Measurements from ENCODE around the gene DTNBP1.

Gene DTNBP1

DNA sequence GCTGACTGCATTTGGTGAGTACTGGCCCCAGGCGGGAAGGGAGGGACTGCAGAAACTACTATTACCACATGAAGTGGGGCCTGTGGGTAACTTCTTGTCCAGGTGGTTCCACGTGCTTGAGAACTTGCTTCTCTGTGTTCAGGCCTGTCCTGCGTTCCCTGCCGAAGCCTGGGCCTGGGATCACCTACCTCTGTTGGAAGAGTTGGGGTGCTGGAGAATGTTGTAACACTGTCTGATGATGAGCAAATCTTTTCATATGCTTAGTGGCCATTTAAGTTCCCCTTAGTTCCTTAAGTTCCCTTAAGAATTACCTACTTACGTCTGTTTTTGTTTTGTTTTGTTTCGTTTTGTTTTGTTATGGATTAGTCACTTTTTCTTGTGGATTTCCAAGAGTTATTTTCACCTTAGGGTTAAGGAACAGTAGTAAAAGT is 154.4 kb downstream of the DTNBP1 start:
- TF ChIP-seq, protein P1, sequence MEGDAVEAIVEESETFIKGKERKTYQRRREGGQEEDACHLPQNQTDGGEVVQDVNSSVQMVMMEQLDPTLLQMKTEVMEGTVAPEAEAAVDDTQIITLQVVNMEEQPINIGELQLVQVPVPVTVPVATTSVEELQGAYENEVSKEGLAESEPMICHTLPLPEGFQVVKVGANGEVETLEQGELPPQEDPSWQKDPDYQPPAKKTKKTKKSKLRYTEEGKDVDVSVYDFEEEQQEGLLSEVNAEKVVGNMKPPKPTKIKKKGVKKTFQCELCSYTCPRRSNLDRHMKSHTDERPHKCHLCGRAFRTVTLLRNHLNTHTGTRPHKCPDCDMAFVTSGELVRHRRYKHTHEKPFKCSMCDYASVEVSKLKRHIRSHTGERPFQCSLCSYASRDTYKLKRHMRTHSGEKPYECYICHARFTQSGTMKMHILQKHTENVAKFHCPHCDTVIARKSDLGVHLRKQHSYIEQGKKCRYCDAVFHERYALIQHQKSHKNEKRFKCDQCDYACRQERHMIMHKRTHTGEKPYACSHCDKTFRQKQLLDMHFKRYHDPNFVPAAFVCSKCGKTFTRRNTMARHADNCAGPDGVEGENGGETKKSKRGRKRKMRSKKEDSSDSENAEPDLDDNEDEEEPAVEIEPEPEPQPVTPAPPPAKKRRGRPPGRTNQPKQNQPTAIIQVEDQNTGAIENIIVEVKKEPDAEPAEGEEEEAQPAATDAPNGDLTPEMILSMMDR (conservative IDR thresholded peaks at IDR 0.05; ENCODE audit: low read depth) = no peak
- ChIA-PET POLR2A (ENCODE audit: low non-redundant PET) (no interaction called here), CTCF (no interaction called here)
- DNase-seq (ENCODE audit: low spot score) = no peak
- H3K27ac ChIP-seq = no peak overlapping the region

DNA sequence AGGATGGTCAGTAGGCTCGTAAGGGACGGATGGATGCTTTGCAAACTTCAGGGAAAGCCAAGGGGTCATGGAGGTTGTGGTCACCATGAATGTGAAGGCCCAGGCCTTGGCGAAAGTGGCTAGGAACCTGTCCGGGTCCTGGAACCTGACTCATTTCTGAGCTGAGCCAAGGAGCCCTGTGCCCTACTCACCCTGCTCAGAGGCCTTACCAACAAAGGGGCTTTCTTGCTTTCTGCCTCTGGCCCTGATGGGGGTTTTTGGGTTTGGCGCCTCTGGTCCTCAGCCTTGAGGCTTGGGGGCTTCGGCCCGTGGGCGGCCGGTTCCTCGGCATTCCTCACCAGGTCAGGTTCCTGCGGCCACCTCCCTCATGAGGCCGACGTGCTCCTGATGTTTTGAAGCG is 155.1 kb downstream of the DTNBP1 start:
- TF ChIP-seq, protein P1 (conservative IDR thresholded peaks at IDR 0.05; ENCODE audit: low read depth) = no peak
- no peak for DNase-seq (ENCODE audit: low spot score)
- CTCF ChIA-PET = no interaction called here
- POLR2A ChIA-PET (ENCODE audit: low non-redundant PET) = no interaction called here
- no peak overlapping the region for H3K27ac ChIP-seq

DNA sequence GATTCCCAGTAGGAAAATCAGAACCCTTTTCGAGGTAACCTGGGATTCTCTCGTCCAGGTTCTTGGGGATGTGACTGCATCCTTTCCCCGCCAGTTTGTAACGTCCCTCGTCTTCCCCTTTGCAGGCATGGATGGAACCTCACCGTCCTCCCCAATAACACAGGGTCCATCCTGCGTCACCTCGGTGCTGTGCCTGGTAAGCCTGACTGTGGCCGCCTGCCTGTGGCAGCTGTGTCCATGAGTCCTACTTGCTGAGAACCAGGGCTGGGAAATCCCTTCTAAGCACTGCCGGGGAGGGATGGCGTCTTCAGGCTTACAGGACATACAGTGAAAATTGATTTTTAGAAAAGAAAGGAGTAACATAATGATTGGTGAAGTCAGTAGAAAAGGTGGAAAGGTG is 155.6 kb downstream of the DTNBP1 start:
- POLR2A ChIA-PET (ENCODE audit: low non-redundant PET) = no interaction called here
- DNase-seq (ENCODE audit: low spot score) = no peak
- H3K27ac ChIP-seq = no peak overlapping the region
- CTCF ChIA-PET = no interaction called here
- TF ChIP-seq, protein P1 (conservative IDR thresholded peaks at IDR 0.05; ENCODE audit: low read depth) = no peak

DNA sequence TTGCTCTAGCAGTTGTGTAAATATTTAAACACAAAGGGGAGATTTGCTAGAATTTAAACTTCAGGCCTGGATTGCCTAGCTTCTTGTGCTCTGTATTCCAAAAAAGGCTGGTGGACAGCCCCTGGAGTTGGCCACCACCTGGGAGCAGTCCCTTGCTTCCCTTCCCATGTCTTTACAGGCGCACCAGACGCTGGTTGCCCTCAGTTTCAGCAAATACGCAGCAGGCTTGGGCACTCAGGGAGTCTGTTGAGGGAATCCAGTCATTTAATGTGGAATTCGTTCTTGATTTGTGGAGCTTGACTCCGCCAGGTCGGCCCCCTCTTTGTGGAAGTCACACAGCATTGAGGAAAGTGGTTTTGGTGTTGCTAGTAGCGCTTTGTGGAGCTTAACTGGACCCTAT is 156.8 kb downstream of the DTNBP1 start:
- ChIA-PET CTCF (no interaction called here), POLR2A (ENCODE audit: low non-redundant PET) (no interaction called here)
- DNase-seq (ENCODE audit: low spot score) = no peak

DNA sequence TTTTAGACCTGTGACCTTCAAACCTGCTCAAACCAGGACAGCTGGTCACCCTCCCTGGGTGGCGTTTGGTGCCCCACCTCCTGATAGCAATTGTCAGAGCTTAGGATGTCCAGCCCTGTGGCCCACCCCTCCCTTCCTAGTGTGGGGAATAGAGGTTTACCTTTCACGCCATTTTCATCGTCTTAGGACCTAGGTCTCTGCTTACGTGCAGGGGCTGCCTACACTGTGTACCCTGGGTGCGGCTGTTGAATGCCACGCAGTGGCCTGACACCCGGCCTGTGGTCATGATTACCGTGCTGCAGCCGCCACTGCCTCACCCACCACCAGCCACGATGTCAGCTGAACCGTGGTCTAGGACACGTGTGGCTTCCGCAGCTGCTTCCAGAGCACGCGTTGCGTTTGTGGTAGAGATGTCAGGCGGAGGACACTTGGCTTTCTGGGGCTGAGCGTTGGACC is 157.3 kb downstream of the DTNBP1 start:
- no peak for DNase-seq (ENCODE audit: low spot score)
- TF ChIP-seq, protein P1 (conservative IDR thresholded peaks at IDR 0.05; ENCODE audit: low read depth) = no peak
- peak overlapping the region; percentile 84 for H3K27ac ChIP-seq
- ChIA-PET POLR2A (ENCODE audit: low non-redundant PET) (no interaction called here), CTCF (interaction anchor here (0.7 kb wide), 1 partner anchor 64 kb away, joined by 3 read pairs; no protein-coding TSS in a partner anchor)

More for the DNA sequence above, 156.8 kb downstream of the DTNBP1 start:
- no peak overlapping the region for H3K27ac ChIP-seq
- TF ChIP-seq, protein P1 (conservative IDR thresholded peaks at IDR 0.05; ENCODE audit: low read depth) = no peak

DNA sequence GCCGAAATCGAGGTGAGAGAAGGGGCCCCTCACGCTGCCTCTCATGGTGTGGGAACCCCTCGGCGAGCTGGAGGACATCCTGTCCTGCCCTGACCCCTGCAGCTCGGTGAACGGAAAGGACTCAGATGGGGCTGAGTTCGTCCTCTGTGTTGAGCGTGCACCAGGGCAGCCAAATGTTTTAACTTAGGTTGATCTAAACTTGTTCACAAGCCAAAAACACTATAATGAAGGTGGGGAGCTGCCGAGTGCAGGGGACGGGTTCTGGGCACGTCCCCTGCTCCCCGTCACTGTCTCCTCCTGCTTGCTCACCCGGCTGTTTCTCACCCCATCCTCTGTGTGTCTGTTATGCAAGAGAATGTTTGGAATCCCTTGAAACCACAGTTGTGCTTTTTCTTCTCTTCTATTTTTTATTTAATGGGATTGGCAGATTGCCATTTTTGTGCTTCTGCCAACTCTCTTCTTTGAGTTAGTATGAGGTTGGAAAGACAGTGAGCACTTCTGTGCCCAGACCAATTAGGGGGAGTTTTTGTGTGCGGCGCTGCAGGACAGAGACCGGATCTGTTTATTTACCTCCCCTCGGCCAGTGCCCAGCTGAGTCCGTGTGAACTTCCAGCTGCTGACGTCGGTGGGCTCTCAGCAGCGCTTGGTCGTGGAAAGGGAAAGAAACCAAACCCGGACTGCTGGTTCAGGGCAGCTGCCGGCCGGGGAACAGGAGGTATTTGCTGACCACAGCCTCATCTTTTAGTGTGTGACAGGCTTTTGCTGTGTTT is 158.1 kb downstream of the DTNBP1 start:
- H3K27ac ChIP-seq = peak overlapping the region; percentile 84
- TF ChIP-seq, protein P1 (conservative IDR thresholded peaks at IDR 0.05; ENCODE audit: low read depth) = no peak
- DNase-seq (ENCODE audit: low spot score) = peak; percentile 50
- ChIA-PET POLR2A (ENCODE audit: low non-redundant PET) (no interaction called here), CTCF (interaction anchor here (0.5 to 0.7 kb wide), 4 partner anchors 64 to 263 kb away, joined by 3 to 4 read pairs (median 3); no protein-coding TSS in a partner anchor)

All from RWPE1 (cell line).